ENCODE results near the gene HOXD1.

- TF ChIP-seq CTCF (conservative IDR thresholded peaks at IDR 0.05 in 1 of 2, IDR thresholded peaks at IDR 0.05 in 1 of 2; ENCODE audit: low read depth in 1 of 2, low read length in 2 of 2) (no peak), EZH2 (IDR thresholded peaks at IDR 0.05; ENCODE audit: low read length, missing control alignments) (peak; percentile 48)
These were observed 14.7 kb upstream of the HOXD1 start for GRCh38 chr2:176173567-176174381.

Measured in fibroblast of lung (primary cell).